Right atrium auricular region (tissue), 2 donors: Measurements from ENCODE around the gene DCUN1D5. TPM values are rescaled to one million over a fixed set of nuclear protein-coding genes. Genes with fewer than 3 reads are reported as not detected.

Experiments used
- DNase-seq: peaks from one replicate; pipeline ENCODE4 v3.0.0-alpha.2; 2019; ENCODE audit warnings: low spot score
- H3K27ac ChIP-seq, 2 donors: fragments of 200-600 bp; sonication (generic); 1 replicate in 1 of 2; 2 replicates in 1 of 2; pipeline ENCODE4 v1.5.1; 2016 to 2019
- H3K27me3 ChIP-seq, 2 donors: fragments of 200-600 bp; sonication (generic); one replicate each; pipeline versions ENCODE4 v1.5.1 to v1.6.0; 2017 to 2019
- H3K36me3 ChIP-seq: fragments of 200-600 bp; sonication (generic); one replicate; pipeline ENCODE4 v1.5.1; 2016
- H3K4me1 ChIP-seq, 2 donors: fragments of 200-600 bp; sonication (generic); one replicate each; pipeline versions ENCODE4 v1.5.1 to v1.6.0; 2017 to 2019
- H3K4me3 ChIP-seq, 2 donors: fragments of 200-600 bp; sonication (generic); 1 replicate in 1 of 2; 2 replicates in 1 of 2; pipeline ENCODE4 v1.5.1; 2017 to 2019; ENCODE audit warnings: mild to moderate bottlenecking in 1 of 2, moderate library complexity in 1 of 2
- H3K9me3 ChIP-seq, 2 donors: fragments of 200-600 bp; sonication (generic); one replicate each; pipeline ENCODE4 v1.5.1; 2019
- total RNA-seq, 2 donors: library from RNA; depleted of rRNA; stranded (reverse); fragments of >200 nt; gene quantifications; one replicate each; pipeline ENCODE4 v1.1.0, GENCODE V29; 2016
- TF ChIP-seq, protein P1 (sequence below), 2 donors: fragments of 200-600 bp; sonication (generic); IDR thresholded peaks; one replicate each; pipeline ENCODE4 v1.5.1; 2019; ENCODE audit warnings: antibody characterized with exemption in 2 of 2

Gene DCUN1D5
- total RNA-seq, 2 donors from 2014 or later: 25.5 to 28.7 TPM

DNA sequence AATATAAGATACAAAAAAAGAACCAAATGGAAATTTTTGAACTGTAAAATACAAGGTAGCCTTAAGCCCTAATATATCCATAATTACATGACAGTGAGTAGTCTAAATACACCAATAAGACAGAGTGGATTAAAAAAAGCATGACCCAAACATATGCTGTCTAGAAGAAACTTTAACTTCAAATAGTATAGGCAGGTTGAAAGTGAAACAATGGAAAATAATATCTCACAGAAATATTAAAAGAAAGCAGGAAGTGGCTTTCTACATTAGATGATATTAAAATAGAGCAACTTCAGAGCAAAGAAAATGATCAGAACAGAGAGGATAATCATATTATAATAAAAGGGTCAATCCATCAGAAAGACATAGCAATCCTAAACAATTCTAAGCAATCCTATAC, 21.8 kb downstream of the DCUN1D5 start:
- no peak overlapping the region for H3K4me3 ChIP-seq
- peaks cover 0 to 6% of the 10 kb centered on the region in 2 donors for H3K4me1 ChIP-seq
- no peak overlapping the region for H3K27ac ChIP-seq
- H3K36me3 ChIP-seq: peaks cover 5% of the 10 kb centered on the region
- H3K27me3 ChIP-seq: no peaks in the 10 kb centered on the region
- DNase-seq: no peak
- TF ChIP-seq, protein P1, sequence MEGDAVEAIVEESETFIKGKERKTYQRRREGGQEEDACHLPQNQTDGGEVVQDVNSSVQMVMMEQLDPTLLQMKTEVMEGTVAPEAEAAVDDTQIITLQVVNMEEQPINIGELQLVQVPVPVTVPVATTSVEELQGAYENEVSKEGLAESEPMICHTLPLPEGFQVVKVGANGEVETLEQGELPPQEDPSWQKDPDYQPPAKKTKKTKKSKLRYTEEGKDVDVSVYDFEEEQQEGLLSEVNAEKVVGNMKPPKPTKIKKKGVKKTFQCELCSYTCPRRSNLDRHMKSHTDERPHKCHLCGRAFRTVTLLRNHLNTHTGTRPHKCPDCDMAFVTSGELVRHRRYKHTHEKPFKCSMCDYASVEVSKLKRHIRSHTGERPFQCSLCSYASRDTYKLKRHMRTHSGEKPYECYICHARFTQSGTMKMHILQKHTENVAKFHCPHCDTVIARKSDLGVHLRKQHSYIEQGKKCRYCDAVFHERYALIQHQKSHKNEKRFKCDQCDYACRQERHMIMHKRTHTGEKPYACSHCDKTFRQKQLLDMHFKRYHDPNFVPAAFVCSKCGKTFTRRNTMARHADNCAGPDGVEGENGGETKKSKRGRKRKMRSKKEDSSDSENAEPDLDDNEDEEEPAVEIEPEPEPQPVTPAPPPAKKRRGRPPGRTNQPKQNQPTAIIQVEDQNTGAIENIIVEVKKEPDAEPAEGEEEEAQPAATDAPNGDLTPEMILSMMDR (IDR thresholded peaks at IDR 0.05): no peak
- no peaks in the 10 kb centered on the region for H3K9me3 ChIP-seq

- H3K4me3 ChIP-seq: no peak overlapping the region
- no peaks in the 10 kb centered on the region for H3K27me3 ChIP-seq
- H3K36me3 ChIP-seq: peaks cover 7% of the 10 kb centered on the region
- no peak overlapping the region for H3K27ac ChIP-seq
- DNase-seq: no peak
- peaks cover 0 to 6% of the 10 kb centered on the region in 2 donors for H3K4me1 ChIP-seq
- TF ChIP-seq, protein P1 (IDR thresholded peaks at IDR 0.05): no peak
- H3K9me3 ChIP-seq: no peaks in the 10 kb centered on the region
These were observed 22.6 kb downstream of the DCUN1D5 start for GRCh38 chr11:103069367-103069766.

- Histone ChIP-seq H3K27me3 (no peaks in the 10 kb centered on the region), H3K36me3 (peaks cover 26% of the 10 kb centered on the region), H3K27ac (no peak overlapping the region), H3K4me3 (no peak overlapping the region), H3K4me1 (peaks cover 0 to 6% of the 10 kb centered on the region in 2 donors), H3K9me3 (no peaks in the 10 kb centered on the region)
- no peak for DNase-seq
- TF ChIP-seq, protein P1 (IDR thresholded peaks at IDR 0.05): no peak
These were observed 24.8 kb downstream of the DCUN1D5 start for GRCh38 chr11:103067118-103067517.

DNA sequence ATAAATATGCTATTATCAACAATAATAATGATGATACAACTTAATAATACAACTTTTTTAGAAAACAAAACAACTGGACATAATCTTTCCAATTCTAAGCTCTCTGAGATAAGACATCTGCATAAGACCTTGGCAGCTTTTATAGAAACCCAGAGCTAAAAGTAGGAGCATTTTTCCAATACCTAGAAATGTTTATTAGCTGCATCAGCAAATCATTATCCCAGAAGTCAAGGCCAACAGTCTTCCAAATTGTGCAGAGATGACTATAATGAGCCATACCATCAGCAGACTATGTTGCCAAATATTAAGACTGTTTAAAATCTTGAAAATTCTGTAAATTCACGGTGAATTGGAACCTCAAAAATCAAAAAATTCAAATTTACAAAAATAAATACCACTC, 30.3 kb downstream of the DCUN1D5 start:
- TF ChIP-seq, protein P1 (IDR thresholded peaks at IDR 0.05): no peak
- Histone ChIP-seq H3K9me3 (no peaks in the 10 kb centered on the region), H3K27me3 (no peaks in the 10 kb centered on the region), H3K4me3 (no peak overlapping the region), H3K27ac (no peak overlapping the region), H3K4me1 (no peaks in the 10 kb centered on the region), H3K36me3 (peaks cover 38% of the 10 kb centered on the region)
- no peak for DNase-seq

GRCh38 chr11:103055221-103055890, 36.6 kb downstream of the DCUN1D5 start:
- no peak for DNase-seq
- TF ChIP-seq, protein P1 (IDR thresholded peaks at IDR 0.05): peak; percentile 38 to 66
- Histone ChIP-seq H3K4me3 (no peak overlapping the region), H3K36me3 (no peaks in the 10 kb centered on the region), H3K4me1 (no peaks in the 10 kb centered on the region), H3K9me3 (no peaks in the 10 kb centered on the region), H3K27ac (no peak overlapping the region), H3K27me3 (no peaks in the 10 kb centered on the region)

GRCh38 chr11:103053997-103054396, 38.0 kb downstream of the DCUN1D5 start:
- no peaks in the 10 kb centered on the region for H3K36me3 ChIP-seq
- H3K27ac ChIP-seq: no peak overlapping the region
- TF ChIP-seq, protein P1 (IDR thresholded peaks at IDR 0.05): no peak
- H3K4me3 ChIP-seq: no peak overlapping the region
- no peaks in the 10 kb centered on the region for H3K9me3 ChIP-seq
- no peak for DNase-seq
- no peaks in the 10 kb centered on the region for H3K4me1 ChIP-seq
- no peaks in the 10 kb centered on the region for H3K27me3 ChIP-seq
